Erythroblast (primary cell): Measurements from ENCODE around the gene HSD3B1.

Experiments used
- GATA1 ChIP-seq: IDR thresholded peaks from 2 replicates; pipeline ENCODE4 v1.6.1; 2011; ENCODE audit warnings: low read depth, mild to moderate bottlenecking, control low read depth, low read length, moderate library complexity
- POLR2A ChIP-seq: IDR thresholded peaks from 2 replicates; pipeline ENCODE4 v1.6.1; 2011; ENCODE audit warnings: mild to moderate bottlenecking, low read length

DNA sequence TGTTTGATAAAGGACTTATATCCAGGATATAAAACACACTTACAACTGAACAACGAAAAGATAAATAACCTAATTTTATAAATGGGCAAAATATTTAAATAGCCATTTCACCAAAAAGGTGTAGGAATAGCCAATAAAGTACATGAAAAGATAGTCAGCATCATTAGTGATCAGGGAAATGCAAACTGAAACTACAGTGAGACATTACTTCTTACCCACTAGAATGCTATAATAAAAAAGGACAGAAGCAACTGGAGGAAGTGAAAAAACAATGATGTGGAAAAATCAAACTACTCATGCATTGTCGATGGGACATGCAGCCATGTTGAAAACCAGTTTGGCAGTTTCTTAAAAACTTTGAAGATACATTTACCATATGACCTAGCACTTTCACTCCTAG lies 43.4 kb upstream of the HSD3B1 start:
- TF ChIP-seq POLR2A = no peak
- TF ChIP-seq GATA1 = no peak
